Activated gamma-delta T cell treated with Interleukin-2 at 50 U/mL for 16 hours (primary cell): ENCODE data around the gene TCP11X1.
"Not testable (repeated sequence)": the region's sequence is repeated elsewhere in the genome, so short reads cannot be mapped to it uniquely, and the experiment has no call there.

ENCODE experiments used
- DNase-seq: peaks from one replicate; pipeline ENCODE4 v3.0.0-alpha.2; 2020

TCP11X1 gene

GRCh38 chrX:102214986-102215385 is at the start of gene TCP11X1:
Gene TCP11X1 (plus strand): TSS chrX:102215301.
- not testable (repeated sequence) for DNase-seq

GRCh38 chrX:102185967-102186720 is 29.0 kb upstream of the TCP11X1 start:
- no peak for DNase-seq

GRCh38 chrX:102207940-102208339 is 7.2 kb upstream of the TCP11X1 start:
- not testable (repeated sequence) for DNase-seq

- DNase-seq, result not testable (repeated sequence)
Measured at GRCh38 chrX:102216497-102216896, 1.4 kb downstream of the TCP11X1 start.

GRCh38 chrX:102235678-102236077 is 20.6 kb downstream of the TCP11X1 start:
- not testable (repeated sequence) for DNase-seq

GRCh38 chrX:102240265-102240664 is 25.2 kb downstream of the TCP11X1 start:
- DNase-seq, result not testable (repeated sequence)

GRCh38 chrX:102246893-102247292 is 31.8 kb downstream of the TCP11X1 start, which contains the start of gene NXF2:
Gene NXF2 (plus strand): TSS chrX:102247167. CDS start chrX:102307079, 59,912 bp downstream.
- DNase-seq, result not testable (repeated sequence)

GRCh38 chrX:102272231-102272630 is 57.1 kb downstream of the TCP11X1 start:
- DNase-seq, result not testable (repeated sequence)
